K562 (cell line): Measurements from ENCODE around the gene CSPG5. TPM values are rescaled to one million over a fixed set of nuclear protein-coding genes. Genes with fewer than 3 reads are reported as not detected.
A peak's percentile ranks its signal among the peaks of the same experiment; 100 is the strongest.

Experiments
- ATAC-seq: fragments of 200-7000 bp; cut with Tn5 transposase; 3 replicates; pipeline ENCODE4 v1.9.1; 2020; ENCODE audit warnings: moderate library complexity
- BruUV-seq: library from RNA; stranded (reverse); fragments of 400-500 nt; replicated peaks from 2 replicates; lab custom pipeline; 2021; lab: Mats Ljungman, UMichigan
- CTCF ChIA-PET: fragments of 300-600 bp; formaldehyde crosslinking; extraction: SDS; loops from one replicate; lab custom pipeline; 2021; ENCODE audit warnings: low intra/inter-chr PET ratio; lab: Yijun Ruan, JAX
- POLR2A ChIA-PET: fragments of 300-600, 350-650 bp; sonication (Branson Sonifier 250); formaldehyde crosslinking; extraction: SDS; loops from one replicate; lab custom pipeline; 2021; ENCODE audit warnings: antibody characterized with exemption, inconsistent platforms; lab: Yijun Ruan, JAX
- DNase-seq, 4 experiments: peaks; one replicate each; pipeline versions ENCODE4 v3.0.0 to v3.0.0-alpha.2; 2011 to 2018; ENCODE audit warnings: low spot score in 3 of 4, mixed read lengths in 3 of 4; ENCODE audit errors: extremely low read depth in 1 of 4
- FAIRE-seq: peaks from 2 replicates; lab custom pipeline; 2011; peaks lifted over from hg19 to GRCh38; lab: Jason Lieb, UNC
- H2AFZ ChIP-seq: 2 replicates; pipeline ENCODE4 v1.6.0; 2011; ENCODE audit warnings: low read depth, low read length, control low read depth, inconsistent platforms
- H3K27ac ChIP-seq: fragments of 200-600 bp; 3 replicates; pipeline ENCODE4 v1.8.0; 2011; ENCODE audit warnings: low read depth, mild to moderate bottlenecking, control low read depth, inconsistent platforms, low read length, moderate library complexity, mixed read lengths; ENCODE audit errors: extremely low read depth
- H3K27me3 ChIP-seq, 2 experiments: fragments of 300-600 bp in 1 of 2; 2 replicates in 1 of 2; 3 replicates in 1 of 2; pipeline versions ENCODE4 v1.6.0 to v1.8.0; 2011; ENCODE audit warnings: inconsistent platforms in 2 of 2, low read length in 2 of 2, mild to moderate bottlenecking in 1 of 2, mixed read lengths in 1 of 2, moderate library complexity in 1 of 2; ENCODE audit not compliant: control insufficient read depth in 2 of 2, insufficient read depth in 2 of 2
- H3K36me3 ChIP-seq: fragments of 300-600 bp; 3 replicates; pipeline ENCODE4 v1.8.0; 2011; ENCODE audit warnings: mild to moderate bottlenecking, low read length, inconsistent platforms; ENCODE audit not compliant: control insufficient read depth, insufficient read depth
- H3K4me1 ChIP-seq, 2 experiments: fragments of 200-600 bp in 1 of 2; replicated peaks in 1 of 2; 2 replicates in 1 of 2; 3 replicates in 1 of 2; pipeline versions ENCODE4 v1.5.1 to v1.8.0; 2011; ENCODE audit warnings: inconsistent platforms in 2 of 2, low read length in 2 of 2, mild to moderate bottlenecking in 1 of 2, mixed read lengths in 1 of 2, moderate library complexity in 1 of 2; ENCODE audit not compliant: control insufficient read depth in 2 of 2, insufficient read depth in 2 of 2
- H3K4me2 ChIP-seq: 2 replicates; pipeline ENCODE4 v1.6.1; 2011; ENCODE audit warnings: low read length, control low read depth, inconsistent platforms, mixed read lengths; ENCODE audit not compliant: insufficient read depth
- H3K4me3 ChIP-seq: fragments of 200-600 bp; sonication (generic), shearing (Covaris generic); 2 replicates; pipeline ENCODE4 v1.5.1; 2016; ENCODE audit warnings: control low read depth, inconsistent platforms
- H3K79me2 ChIP-seq: fragments of 200-600 bp; 3 replicates; pipeline ENCODE4 v1.8.0; 2011; ENCODE audit warnings: low read length, inconsistent platforms; ENCODE audit not compliant: control insufficient read depth, insufficient read depth
- H3K9ac ChIP-seq, 2 experiments: 2 replicates each; pipeline versions ENCODE4 v1.6.0 to v1.6.1; 2011; ENCODE audit warnings: low read depth in 2 of 2, low read length in 2 of 2, control low read depth in 1 of 2, inconsistent platforms in 1 of 2, mild to moderate bottlenecking in 1 of 2, mixed read lengths in 1 of 2; ENCODE audit not compliant: insufficient read depth in 1 of 2
- H3K9me1 ChIP-seq: one replicate; pipeline ENCODE4 v1.6.0; 2011; ENCODE audit warnings: inconsistent platforms, mild to moderate bottlenecking, low read length, moderate library complexity; ENCODE audit not compliant: control insufficient read depth, insufficient read depth
- H3K9me3 ChIP-seq: replicated peaks from 2 replicates; pipeline ENCODE4 v1.5.1; 2011; ENCODE audit warnings: low read depth, low read length, inconsistent platforms; ENCODE audit not compliant: control insufficient read depth, insufficient read depth
- H4K20me1 ChIP-seq: replicated peaks from 2 replicates; pipeline ENCODE4 v1.6.1; 2011; ENCODE audit warnings: low read length, inconsistent platforms, mixed read lengths; ENCODE audit not compliant: control insufficient read depth, insufficient read depth
- DMBX1 ChIP-seq: fragments of 250-450 bp; sonication (Bioruptor Pico); IDR thresholded peaks from 2 replicates; pipeline ENCODE4 v1.8.0; 2022; ENCODE audit warnings: inconsistent platforms, mild to moderate bottlenecking, moderate library complexity, borderline replicate concordance
- E2F6 ChIP-seq, 2 experiments: IDR thresholded peaks; 2 replicates each; pipeline ENCODE4 v1.6.1; 2011; ENCODE audit warnings: borderline replicate concordance in 1 of 2, control low read depth in 1 of 2, low read depth in 1 of 2, low read length in 1 of 2, mild to moderate bottlenecking in 1 of 2, mixed read lengths in 1 of 2, moderate library complexity in 1 of 2; ENCODE audit not compliant: insufficient read depth in 1 of 2, insufficient read length in 1 of 2, poor library complexity in 1 of 2, severe bottlenecking in 1 of 2; ENCODE audit errors: extremely low read depth in 1 of 2
- L3MBTL2 ChIP-seq: fragments of 450-650 bp; IDR thresholded peaks from 2 replicates; pipeline ENCODE4 v1.6.1; 2016; ENCODE audit warnings: mild to moderate bottlenecking, moderate library complexity
- MAX ChIP-seq: sonication (generic); formaldehyde crosslinking; IDR thresholded peaks from 2 replicates; pipeline ENCODE4 v1.9.0; 2022; ENCODE audit warnings: mild to moderate bottlenecking, missing genetic modification reagents
- NR3C1 ChIP-seq: sonication (generic); formaldehyde crosslinking; IDR thresholded peaks from 2 replicates; pipeline ENCODE4 v1.8.1; 2022; ENCODE audit warnings: missing genetic modification reagents
- POLR2G ChIP-seq: fragments of 200-400 bp; formaldehyde crosslinking; IDR thresholded peaks from 2 replicates; pipeline ENCODE4 v1.6.1; 2017; ENCODE audit warnings: low read depth, mild to moderate bottlenecking, antibody characterized with exemption, low read length, moderate library complexity
- RBM34 ChIP-seq: fragments of 200-400 bp; formaldehyde crosslinking; IDR thresholded peaks from 2 replicates; pipeline ENCODE4 v1.6.1; 2018; ENCODE audit warnings: low read length, borderline replicate concordance; ENCODE audit not compliant: insufficient read depth
- SP2 ChIP-seq: IDR thresholded peaks from 2 replicates; pipeline ENCODE4 v1.6.1; 2011; ENCODE audit warnings: mild to moderate bottlenecking, low read depth, low read length, moderate library complexity; ENCODE audit not compliant: poor library complexity, severe bottlenecking; ENCODE audit errors: extremely low read depth
- TOE1 ChIP-seq, 2 experiments: fragments of 450-650 bp in 1 of 2; sonication (generic) in 1 of 2; formaldehyde crosslinking in 1 of 2; IDR thresholded peaks; 2 replicates each; pipeline versions ENCODE4 v1.7.1 to v1.8.0; 2016 to 2022; ENCODE audit warnings: borderline replicate concordance in 2 of 2, mild to moderate bottlenecking in 2 of 2, antibody characterized with exemption in 1 of 2, inconsistent platforms in 1 of 2, low read depth in 1 of 2, missing genetic modification reagents in 1 of 2, moderate library complexity in 1 of 2
- ZNF263 ChIP-seq: sonication (generic); formaldehyde crosslinking; IDR thresholded peaks from 2 replicates; pipeline ENCODE4 v1.8.0; 2022; ENCODE audit warnings: mild to moderate bottlenecking, missing genetic modification reagents, borderline replicate concordance
- WGBS: fragments of 100-300 bp; shearing (Covaris generic); methylation state at CpG from one replicate; pipeline ENCODE4 v1.1.6; 2016; ENCODE audit warnings: low coverage, mixed read lengths; ENCODE audit not compliant: insufficient coverage; ENCODE audit errors: missing lambda C conversion rate; 5-methylcytosine and 5-hydroxymethylcytosine counted together
- in situ Hi-C: fragments of 300-500 bp; cut with MboI; formaldehyde crosslinking; loops from 4 replicates; pipeline ENCODE4 v1.15.0; 2018; ENCODE audit warnings: inconsistent platforms, mixed read lengths
- intact Hi-C: fragments of 100-400 bp; cut with micrococcal nuclease; formaldehyde crosslinking; loops from 2 replicates; pipeline ENCODE4 v1.14.2; 2022
- polyA plus RNA-seq, 8 experiments: library from polyadenylated mRNA; depleted of rRNA in 4 of 8; stranded (reverse) in 5 of 8; unstranded in 3 of 8; fragments of >200 nt; fragmentation: Nextera tagmentation in 2 of 8; fragmentation: Illumina TruSeq in 1 of 8; extraction: Ambion mirVana in 2 of 8; extraction: Trizol in 1 of 8; gene quantifications; 2 replicates each; pipeline versions ENCODE4 v1.2.1 to v1.2.3, GENCODE V29; 2011 to 2014; ENCODE audit warnings: inconsistent platforms in 1 of 8, missing spikeins in 1 of 8
- total RNA-seq, 7 experiments: library from RNA; depleted of rRNA in 6 of 7; stranded (reverse); fragments of >200 nt in 6 of 7; fragmentation: Illumina TruSeq in 2 of 7; extraction: Trizol in 2 of 7; gene quantifications; 2 replicates each; pipeline versions ENCODE4 v1.2.1 to v1.2.3, GENCODE V29; 2011 to 2021; ENCODE audit warnings: low replicate concordance in 1 of 7

Gene CSPG5
- total and polyA plus RNA-seq, 9 of the 15 experiments (the other 6 are each of a cell fraction or from before 2014, with no cell fraction given) = 0.06 to 3.3 (median 2.4) TPM

GRCh38 chr3:47553407-47553806, 25.3 kb downstream of the CSPG5 start:
- WGBS = 27% methylated on average over 7 of the region's 7 CpGs
- no peak; the same call in 2 of the 3 replicates for ATAC-seq
- no peak for FAIRE-seq
- H3K27me3 ChIP-seq = no peaks in the 10 kb centered on the region
- no peak overlapping the region for H3K4me2 ChIP-seq
- no peaks in the 10 kb centered on the region for H4K20me1 ChIP-seq
- H3K36me3 ChIP-seq = no peaks in the 10 kb centered on the region
- no peaks in the 10 kb centered on the region; a peak in 2 of 5 replicates for H3K4me1 ChIP-seq
- no peak overlapping the region for H3K4me3 ChIP-seq
- in situ Hi-C loops = no loop called here
- H2AFZ ChIP-seq = peak overlapping the region; percentile 48
- H3K9ac ChIP-seq = no peak overlapping the region
- BruUV-seq = no TSS peak
- POLR2A ChIA-PET = interaction anchor here (1.2 to 1.7 kb wide), 3 partner anchors 10 to 31 kb away, joined by 3 to 7 read pairs (median 4); no protein-coding TSS in a partner anchor
- intact Hi-C loops = no loop called here
- TF ChIP-seq SP2 = no peak
- peaks cover 3% of the 10 kb centered on the region for H3K9me1 ChIP-seq
- H3K79me2 ChIP-seq = no peaks in the 10 kb centered on the region
- CTCF ChIA-PET = no interaction called here
- no peak for DNase-seq
- no peaks in the 10 kb centered on the region for H3K9me3 ChIP-seq
- H3K27ac ChIP-seq = no peak overlapping the region

- H3K79me2 ChIP-seq = no peaks in the 10 kb centered on the region
- no peaks in the 10 kb centered on the region for H3K9me1 ChIP-seq
- H2AFZ ChIP-seq = peak overlapping the region; percentile 73
- no TSS peak for BruUV-seq
- peak overlapping the region in 1 of 2 experiments; percentile 74; a peak in 2 of 4 replicates for H3K9ac ChIP-seq
- no peak overlapping the region for H3K4me2 ChIP-seq
- no peaks in the 10 kb centered on the region for H3K27me3 ChIP-seq
- WGBS = 73% methylated on average over 15 of the region's 21 CpGs
- no peaks in the 10 kb centered on the region for H3K36me3 ChIP-seq
- peaks cover 2 to 25% of the 10 kb centered on the region in 2 experiments; a peak in 3 of 5 replicates for H3K4me1 ChIP-seq
- in situ Hi-C loops = no loop called here
- CTCF ChIA-PET = no interaction called here
- no peaks in the 10 kb centered on the region for H3K9me3 ChIP-seq
- no peak overlapping the region for H3K4me3 ChIP-seq
- intact Hi-C loops = no loop called here
- H4K20me1 ChIP-seq = no peaks in the 10 kb centered on the region
- H3K27ac ChIP-seq = no peak overlapping the region
- FAIRE-seq = no peak
- ATAC-seq = peak; percentile 50
- POLR2A ChIA-PET = interaction anchor here (0.5 to 1.4 kb wide), 3 partner anchors 8 to 457 kb away, joined by 3 to 4 read pairs (median 4); no protein-coding TSS in a partner anchor
- peak; percentile 16 to 47 (median 30) for DNase-seq
- no peak for TF ChIP-seq RBM34
- TF ChIP-seq E2F6 (IDR thresholded peaks at IDR 0.05; ENCODE audit: borderline replicate concordance in 1 of 2, extremely low read depth in 1 of 2, insufficient read depth in 1 of 2, insufficient read length in 1 of 2, low read depth in 1 of 2, low read length in 1 of 2, poor library complexity in 1 of 2, severe bottlenecking in 1 of 2) = peak in 1 of 2 experiments; percentile 63
- TF ChIP-seq NR3C1 (CRISPR knock-in tag) = 0 out of 2 replicates have a peak, but pooled peaks have one; percentile 30
- 0 out of 2 replicates have a peak, but pooled peaks have one; percentile 22 for TF ChIP-seq POLR2G
- no peak for TF ChIP-seq TOE1 (IDR thresholded peaks at IDR 0.05; ENCODE audit: borderline replicate concordance)
- TF ChIP-seq TOE1 (CRISPR knock-in tag; IDR thresholded peaks at IDR 0.05; ENCODE audit: borderline replicate concordance, low read depth) = no peak
- no peak for TF ChIP-seq DMBX1
- TF ChIP-seq ZNF263 (CRISPR knock-in tag) = peak; percentile 58
- peak; percentile 59 for TF ChIP-seq L3MBTL2
- 0 out of 2 replicates have a peak, but pooled peaks have one; percentile 8 for TF ChIP-seq MAX (CRISPR knock-in tag)
These were observed 36.0 kb downstream of the CSPG5 start for GRCh38 chr3:47542471-47543173.
